CD4-positive, alpha-beta T cell treated with Interleukin-17A for 1 hour (primary cell): ENCODE results near the gene LYRM7.
"Not testable (repeated sequence)": the region's sequence is repeated elsewhere in the genome, so short reads cannot be mapped to it uniquely, and the experiment has no call there.

Source experiments
- DNase-seq: peaks from one replicate; pipeline ENCODE4 v3.0.0-alpha.2; 2020

The LYRM7 gene

DNA sequence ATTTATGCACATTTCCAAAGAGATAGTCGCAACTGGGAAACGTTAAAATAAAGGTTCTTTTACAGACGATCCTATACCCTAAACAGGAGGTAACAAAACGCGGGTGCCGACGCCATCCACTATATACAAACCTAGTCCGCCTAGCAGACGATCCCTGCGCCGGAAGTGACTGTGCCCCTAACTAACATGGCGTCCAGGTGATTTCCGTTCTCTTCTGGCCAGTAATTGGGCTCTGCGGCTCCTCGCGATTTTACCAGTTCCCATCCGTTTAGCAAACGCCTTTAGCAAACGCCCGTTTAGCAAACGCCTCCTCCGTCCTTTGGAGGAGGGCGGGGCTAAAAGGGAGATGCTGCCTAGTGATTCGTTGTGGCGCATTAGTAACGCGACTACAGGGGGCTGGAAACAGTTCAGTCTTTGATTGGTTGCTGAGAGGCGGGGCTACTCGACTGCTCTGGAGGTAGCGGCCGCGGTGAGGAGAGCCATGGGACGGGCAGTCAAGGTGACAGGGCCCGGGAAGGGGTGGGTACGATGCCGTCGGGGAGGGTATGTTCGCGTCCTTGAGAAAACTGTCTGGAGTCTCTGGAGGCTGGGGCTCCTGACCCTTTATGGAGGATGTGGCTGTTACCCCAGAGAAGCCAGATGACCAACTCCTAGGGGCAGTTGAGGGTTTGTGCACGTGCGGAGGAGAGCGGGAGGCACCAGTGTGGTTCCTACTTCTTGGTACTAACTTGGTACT lies at the start of gene LYRM7:
LYRM7 (plus strand) TSS at position 405 of the 736 bp plus-strand sequence; CDS start at position 482, 77 bp downstream.
- DNase-seq: peak; percentile 99

GRCh38 chr5:131127244-131127643 lies 43.5 kb upstream of the LYRM7 start:
- DNase-seq: not testable (repeated sequence)

GRCh38 chr5:131129306-131129705 lies 41.4 kb upstream of the LYRM7 start:
- DNase-seq: no peak

GRCh38 chr5:131133091-131133490 lies 37.7 kb upstream of the LYRM7 start:
- not testable (repeated sequence) for DNase-seq

DNA sequence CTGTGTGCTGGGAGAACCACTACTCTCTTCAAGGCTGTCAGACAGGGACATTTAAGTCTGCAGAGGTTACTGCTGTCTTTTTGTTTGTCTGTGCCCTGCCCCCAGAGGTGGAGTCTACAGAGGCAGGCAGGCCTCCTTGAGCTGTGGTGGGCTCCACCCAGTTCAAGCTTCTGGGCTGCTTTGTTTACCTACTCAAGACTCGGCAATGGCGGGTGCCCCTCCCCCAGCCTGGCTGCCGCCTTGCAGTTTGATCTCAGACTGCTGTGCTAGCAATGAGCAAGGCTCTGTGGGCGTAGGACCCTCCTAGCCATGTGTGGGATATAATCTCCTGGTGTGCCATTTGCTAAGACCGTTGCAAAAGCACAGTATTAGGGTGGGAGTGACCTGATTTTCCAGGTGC lies 32.3 kb upstream of the LYRM7 start:
- not testable (repeated sequence) for DNase-seq

DNA sequence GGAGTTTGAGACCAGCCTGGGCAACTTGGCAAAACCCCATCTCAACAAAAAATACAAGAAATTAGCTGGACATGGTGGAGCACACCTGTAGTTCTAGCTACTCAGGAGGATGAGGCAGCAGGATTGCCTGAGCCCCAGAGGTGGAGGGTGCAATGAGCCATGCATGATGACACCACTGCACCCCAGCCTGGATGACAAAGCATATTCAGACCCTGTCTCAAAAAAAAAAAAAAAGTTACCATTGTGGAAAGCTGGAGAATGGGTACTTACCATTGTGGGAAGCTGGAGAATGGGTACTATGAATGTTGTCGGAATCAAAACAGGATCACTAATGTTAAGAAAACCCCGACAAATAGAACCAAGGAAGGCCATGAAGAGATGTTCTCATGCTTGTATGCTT lies 31.4 kb upstream of the LYRM7 start:
- no peak for DNase-seq

- DNase-seq: no peak
Measured at GRCh38 chr5:131142970-131143617, 27.6 kb upstream of the LYRM7 start.

DNA sequence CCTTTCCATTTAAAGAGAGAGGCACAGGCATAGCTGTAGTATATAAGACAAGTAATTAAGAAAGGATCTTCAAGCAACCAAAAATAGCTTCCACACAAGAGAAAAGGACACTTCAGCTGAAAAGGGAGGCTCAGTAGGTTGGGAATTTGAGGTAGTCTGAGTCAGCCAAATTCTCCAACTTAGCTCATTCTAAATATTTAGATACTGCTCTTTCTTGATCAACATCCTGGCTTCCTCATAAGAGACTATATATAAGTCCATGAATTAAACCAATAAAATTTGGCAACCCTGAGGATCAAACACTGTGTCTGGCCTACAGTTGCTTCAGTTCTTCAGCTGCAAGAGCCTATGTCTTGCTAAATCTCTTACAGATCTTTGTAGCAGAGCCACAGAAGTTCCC lies 23.5 kb upstream of the LYRM7 start:
- DNase-seq: no peak

GRCh38 chr5:131148835-131149234 lies 21.9 kb upstream of the LYRM7 start:
- DNase-seq: no peak

DNA sequence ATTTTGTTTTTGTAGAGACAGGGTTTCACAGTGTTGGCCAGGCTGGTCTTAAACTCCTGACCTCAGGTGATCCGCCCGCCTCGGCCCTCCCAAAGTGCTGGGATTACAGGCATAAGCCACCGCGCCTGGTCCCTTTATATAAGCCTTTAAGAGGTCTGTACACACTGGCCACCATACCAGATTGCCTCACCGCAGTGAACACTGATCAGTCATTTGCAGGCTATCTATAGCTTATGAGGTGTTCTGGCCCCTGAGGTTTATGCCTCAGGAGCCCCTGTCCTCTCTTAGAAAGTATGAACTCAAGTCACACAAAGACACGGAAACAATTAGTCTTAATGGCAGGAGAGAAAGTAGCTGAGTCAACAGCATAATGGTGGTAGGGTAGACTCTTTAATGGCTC lies 20.3 kb upstream of the LYRM7 start:
- no peak for DNase-seq

DNA sequence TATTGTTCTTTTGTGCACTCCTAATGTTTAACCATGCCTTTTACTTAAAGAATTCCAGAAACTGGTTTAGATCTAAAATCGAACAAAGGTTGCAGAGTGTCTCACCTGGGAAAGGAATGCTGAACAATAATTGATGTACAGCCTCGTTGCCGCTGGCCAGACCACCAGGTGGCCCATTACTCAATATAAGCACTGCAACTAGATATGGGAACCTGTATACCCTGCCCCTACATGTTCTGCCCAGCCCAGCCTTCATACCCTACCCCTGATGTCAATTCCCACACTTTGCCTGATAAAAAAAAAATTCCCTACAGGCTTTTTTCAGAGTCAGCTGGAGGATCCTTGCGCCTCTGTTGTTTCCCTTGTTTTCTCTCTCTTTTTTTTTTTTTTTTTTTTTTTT lies 19.5 kb upstream of the LYRM7 start:
- DNase-seq: no peak

DNA sequence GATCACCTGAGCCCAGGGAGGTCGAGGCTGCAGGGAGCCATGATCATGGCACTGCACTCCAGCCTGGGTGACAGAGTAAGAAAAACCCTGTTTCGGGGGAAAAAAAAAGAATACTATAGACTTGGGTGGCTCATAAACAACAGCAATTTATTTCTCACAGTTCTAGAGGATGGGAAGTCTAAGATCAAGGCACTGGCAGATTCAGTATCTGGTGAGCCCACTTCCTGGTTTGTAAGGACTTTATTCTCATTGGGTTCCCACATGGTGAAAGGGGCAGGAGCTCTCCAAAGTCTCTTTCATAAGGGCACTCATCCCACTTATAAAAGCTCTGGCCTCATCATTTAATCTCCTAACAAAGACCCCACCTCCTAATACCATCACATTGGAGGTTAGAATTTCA lies 14.4 kb upstream of the LYRM7 start:
- no peak for DNase-seq

DNA sequence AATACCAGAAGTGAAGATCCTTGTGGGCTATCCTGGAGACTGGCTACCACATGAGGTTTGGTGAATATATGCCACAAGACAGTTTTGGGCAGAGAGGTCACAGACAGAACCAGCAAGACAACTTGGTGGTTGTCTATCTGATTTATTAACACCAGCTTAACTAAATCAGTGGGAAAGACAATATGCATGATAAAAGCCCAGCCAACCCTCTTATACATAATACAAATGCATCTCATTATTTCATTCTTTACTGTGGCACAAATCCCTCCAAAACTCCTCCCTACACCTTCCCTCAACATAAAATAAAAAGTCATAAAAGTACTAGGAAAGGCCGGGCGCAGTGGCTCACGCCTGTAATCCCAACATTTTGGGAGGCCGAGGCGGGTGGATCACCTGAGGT lies 13.8 kb upstream of the LYRM7 start:
- no peak for DNase-seq

- DNase-seq: no peak
Measured at GRCh38 chr5:131160134-131160533, 10.6 kb upstream of the LYRM7 start.

DNA sequence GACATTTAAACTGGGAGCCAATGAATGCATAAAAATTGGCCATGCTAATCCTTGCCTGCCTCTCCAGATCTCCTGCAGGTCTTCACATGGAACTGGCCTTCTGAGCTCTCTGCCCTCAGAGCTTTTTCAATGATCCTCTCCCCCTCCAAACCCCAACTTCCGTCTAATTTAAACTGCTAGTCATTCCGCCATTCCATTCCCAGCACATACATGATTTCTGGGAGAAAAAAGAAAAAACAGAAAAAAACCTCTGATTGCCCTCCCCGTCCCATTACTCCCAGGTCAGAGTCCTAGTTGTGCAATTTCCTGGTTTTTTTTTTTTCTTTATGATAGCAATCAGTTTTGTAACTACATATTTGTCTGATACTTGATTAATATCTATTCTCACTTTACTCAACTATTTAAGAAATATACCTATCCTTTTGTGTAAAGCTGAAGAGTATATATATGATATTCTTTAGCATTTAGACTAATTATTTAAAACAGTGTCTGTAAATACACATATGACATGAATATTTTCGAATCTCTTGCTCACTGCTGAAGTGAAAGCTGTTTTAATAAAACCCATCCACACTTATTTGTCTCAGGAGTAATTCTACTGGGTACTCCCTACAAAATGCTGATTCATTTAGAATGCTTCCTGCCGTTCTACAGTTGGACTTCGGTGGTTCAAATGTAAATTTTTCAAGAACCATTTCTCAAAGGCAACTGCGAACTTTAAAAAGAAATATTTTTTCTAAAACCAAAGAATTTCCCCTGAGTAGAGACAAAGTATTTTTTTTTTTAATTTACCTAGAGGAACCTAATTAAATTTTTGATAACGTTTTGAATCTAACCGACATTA lies 7.2 kb upstream of the LYRM7 start:
- DNase-seq: peak; percentile 40

- DNase-seq: peak; percentile 74
Measured at GRCh38 chr5:131164191-131165118, 6.3 kb upstream of the LYRM7 start.

- DNase-seq: peak; percentile 91
Measured at GRCh38 chr5:131165119-131165727, 5.5 kb upstream of the LYRM7 start, which contains the start of gene HINT1. TSS of gene HINT1 (minus strand) at chr5:131165256. CDS start at chr5:131165205, 51 bp downstream.

DNA sequence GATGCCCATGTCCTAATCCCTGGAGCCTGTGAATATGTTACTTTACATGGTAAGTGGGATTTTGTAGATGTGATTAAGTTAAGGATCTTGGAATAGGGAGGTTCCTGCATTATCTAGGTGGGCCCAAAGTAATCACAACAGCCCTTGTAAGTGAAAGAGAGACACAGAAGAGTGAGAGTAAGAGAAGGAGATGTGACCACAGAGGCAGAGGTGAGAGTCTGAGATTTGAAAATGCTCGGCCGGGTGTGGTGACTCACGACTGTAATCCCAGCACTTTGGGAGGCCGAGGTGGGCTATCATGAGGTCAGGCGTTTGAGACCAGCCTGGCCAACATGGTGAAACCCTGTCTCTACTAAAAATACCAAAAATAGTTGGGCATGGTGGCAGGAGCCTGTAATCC lies 3.1 kb upstream of the LYRM7 start:
- DNase-seq: no peak

DNA sequence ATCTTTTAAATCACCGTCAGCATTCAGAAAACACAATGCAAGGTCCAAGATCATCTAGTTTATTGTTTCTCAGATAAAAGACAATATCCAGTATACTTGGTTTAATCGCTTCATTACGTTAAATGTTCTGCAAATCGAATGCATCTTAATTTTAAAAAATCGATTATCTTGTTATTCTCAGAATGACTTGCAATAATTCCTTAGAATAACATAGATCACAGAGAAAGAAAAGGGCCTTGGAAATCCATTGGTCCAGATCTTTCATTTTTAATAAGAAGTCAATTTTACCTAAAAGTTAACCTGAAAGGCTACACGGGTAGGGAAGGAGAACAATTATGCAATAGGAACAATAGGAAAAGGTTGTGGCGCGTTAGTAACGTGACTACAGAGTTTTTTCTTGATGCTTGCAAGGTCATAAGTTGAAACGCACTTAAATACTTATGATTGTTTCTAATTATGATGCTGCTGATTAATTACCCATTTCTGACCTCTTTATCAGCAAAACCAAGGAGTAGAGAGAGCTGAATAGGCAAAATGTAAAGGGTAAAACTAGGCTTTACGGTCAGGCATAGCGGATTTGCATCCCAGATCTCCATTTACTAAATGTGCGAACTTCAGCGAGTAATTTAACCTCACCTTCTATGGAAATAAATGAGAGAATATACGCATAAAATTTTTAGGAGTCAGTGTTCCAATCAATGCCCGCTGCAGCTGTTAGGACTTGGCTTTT lies 769 bp upstream of the LYRM7 start:
- no peak for DNase-seq

DNA sequence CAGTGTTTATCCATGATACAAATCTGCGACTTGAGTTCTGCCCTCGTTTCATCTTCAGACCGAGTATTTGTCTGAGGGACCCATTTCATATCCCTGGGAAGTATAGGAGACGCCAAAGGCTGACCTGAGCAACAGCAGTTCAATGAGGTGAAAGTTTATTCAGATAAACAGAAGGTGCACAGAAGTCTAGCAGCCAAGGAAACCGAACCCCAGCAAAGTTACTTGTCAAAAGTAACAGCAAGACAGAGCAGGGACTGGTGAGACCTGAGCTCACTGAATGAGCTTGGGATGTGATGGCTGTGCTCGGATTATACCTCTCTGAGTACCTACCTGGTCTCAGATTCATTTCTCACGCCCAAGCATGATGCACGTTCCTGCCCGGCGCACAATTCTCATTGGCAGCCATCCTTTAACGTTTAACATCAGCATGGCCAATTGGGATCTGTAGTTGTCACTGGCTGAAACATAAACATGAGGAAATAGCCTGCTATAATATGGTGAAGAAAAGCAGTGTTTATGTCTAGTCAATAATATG lies 599 bp downstream of the LYRM7 start:
- peak; percentile 30 for DNase-seq

DNA sequence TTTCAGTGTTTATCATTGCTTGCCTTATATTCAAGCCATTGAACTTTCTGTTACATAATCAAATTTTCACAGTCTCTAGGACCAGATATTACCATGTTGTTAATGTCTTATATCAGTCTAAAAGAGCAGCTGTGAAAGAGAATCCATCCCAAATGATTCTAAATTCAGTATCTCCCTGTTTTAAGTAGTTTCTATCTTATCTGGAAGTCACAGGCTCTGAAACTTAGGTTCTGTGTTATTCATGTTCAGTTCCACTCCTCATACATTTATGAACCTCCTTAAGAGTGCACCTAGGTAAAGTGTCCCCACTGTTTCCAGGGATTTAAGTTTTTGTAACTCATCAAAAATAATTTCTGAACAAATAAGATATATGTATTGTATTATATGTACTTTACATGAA lies 9.7 kb downstream of the LYRM7 start:
- DNase-seq: no peak
